NCI-H524 (cell line): ENCODE data around the gene ZNF536.

Source experiments
- DNase-seq, 2 experiments: peaks; one replicate each; lab custom pipeline; 2025; lab: John Stamatoyannopoulos, UW

The ZNF536 gene

DNA sequence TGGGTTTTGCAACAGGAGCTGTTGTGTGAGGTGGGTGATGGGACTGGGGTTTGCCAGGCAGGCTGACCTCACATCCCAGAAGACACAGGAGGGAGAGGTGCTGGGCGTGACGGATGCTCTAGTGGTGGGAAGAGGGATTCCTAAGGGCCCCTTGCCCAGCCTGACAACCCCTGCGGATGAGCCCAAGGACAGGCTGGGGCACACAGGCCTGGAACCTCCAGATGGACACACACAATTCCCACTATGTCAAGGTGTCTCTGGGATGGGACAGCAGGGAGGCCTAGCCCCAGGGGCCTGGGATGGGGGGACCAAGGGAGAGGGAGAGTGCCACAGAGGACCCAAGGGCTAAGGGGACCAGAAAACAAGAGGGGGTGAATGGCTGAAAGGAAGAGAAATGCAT, 191.5 kb downstream of the ZNF536 start:
- DNase-seq = no peak

DNA sequence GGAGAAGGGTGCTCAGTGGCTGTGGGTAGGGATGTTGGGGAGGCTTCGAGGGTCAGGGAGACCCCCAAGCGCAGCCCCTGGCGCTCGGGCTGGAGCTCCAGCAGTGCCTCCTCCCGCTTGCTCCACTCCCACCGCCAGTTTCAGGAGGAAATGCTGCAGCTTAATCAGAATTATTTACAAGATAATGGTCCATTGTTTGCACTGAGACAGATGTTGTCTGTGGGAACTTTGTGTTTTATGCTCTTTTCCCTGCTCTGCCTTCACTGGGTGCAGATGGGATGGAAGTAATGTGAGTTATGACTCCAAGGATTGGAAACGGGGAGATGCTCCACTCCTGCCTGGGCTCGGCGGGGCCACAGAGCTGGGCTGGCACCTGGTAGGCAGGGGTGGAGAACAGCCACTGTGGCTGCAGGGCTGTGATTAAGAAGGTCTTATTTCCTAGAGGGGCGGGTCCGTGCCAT, 192.4 kb downstream of the ZNF536 start:
- DNase-seq = no peak

DNA sequence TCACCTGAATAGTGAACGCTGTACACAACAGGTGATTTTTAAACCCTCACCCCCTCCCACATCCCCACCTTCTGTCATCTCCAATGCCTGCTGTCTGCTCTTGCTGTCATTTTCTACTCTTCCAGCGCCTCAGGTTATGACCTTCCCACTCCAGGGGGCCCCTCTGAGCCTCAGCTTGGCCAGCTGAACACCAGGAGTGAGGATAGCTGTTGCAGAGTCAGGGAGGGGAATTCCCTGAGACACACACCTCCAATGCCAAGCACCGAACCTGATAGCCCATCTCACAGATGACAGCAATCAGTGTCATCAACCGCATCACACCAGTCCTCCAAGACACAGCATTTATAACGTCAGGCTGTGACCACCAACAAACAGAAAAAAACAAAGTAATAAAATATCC, 193.5 kb downstream of the ZNF536 start:
- no peak for DNase-seq

DNA sequence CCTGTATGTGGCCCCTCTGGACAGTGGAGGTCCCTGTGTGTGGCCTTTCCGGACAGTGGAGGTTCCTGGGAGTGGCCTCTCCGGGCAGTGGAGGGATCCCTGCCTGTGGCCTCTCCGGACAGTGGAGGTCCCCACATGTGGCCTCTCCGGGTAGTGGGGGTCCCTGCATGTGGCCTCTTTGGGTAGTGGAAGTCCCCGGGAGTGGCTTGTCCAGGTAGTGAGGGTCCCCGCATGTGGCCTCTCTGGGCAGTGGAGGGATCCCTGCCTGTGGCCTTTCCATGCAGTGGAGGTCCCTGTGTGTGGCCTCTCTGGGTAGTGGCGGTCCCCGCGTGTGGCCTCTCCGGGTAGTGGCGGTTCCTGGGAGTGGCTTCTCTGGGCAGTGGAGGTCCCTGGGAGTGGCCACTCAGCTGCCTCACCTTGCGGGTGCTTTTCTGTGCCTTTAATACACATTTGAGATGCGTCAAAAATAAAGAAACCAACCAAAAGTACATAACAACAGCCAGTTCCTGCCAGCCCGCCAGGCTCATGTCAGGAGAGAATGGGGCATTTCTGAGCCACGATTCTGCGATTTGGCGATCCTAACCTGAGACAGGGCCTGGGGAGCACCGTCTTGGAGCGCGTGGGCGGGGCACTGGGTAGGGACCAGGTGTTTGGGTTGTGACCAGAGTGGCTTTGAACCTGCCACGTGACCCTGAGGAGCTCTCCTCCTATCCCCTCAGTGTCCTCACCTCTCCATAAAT, 194.7 kb downstream of the ZNF536 start:
- DNase-seq = no peak

DNA sequence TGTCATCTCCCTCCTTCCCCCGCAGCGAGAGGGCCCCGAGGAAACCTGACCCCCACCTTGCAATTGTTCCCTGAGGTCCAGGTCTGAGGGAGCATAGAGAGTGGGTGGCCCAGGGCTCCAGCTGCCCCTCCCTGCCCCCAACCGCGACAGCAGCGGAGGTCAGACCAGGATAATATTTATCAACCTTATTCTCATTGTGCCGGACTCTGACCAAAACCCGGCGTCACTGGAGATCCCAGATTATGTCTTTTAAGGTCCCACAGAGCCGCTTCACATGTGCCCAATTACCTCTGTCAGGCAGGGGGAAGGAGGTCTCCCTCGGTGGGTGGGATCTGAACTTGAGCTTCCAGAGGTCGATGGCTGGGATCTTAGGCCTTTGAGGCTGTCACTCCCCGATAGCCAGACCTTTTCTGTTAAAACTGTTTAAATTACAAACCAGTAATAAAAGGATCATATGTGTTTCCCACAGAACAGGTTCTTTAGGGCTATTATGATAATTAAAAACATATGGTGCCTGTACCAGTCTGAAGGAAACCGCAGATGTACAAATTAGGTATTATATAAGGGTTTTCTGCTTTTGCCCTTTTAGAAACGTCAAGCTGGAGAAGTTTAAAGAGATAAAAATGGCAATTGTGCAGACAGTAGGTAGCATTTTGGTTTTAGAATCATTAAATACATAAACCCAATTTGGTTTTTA, 195.5 kb downstream of the ZNF536 start:
- DNase-seq = peak in 1 of 2 experiments; percentile 7

DNA sequence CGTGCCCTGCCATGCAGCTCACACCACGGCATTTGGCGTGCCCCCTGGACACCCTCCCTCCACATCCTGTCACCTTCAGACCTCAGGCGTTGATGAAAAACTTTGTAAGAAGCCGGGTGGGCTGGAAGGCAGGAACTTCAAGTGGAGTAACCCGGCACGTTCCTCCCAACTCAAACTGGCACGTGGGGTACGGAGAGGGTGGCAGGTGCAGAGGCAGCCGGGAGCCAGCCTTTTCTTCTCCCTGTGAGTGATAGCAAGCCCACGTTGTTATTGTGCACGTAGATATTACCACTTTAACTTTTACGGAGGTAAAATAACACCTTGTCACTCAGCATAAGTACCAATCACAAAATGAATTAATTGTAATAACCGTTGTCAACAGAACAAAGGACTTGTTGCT, 198.0 kb downstream of the ZNF536 start:
- DNase-seq = no peak

DNA sequence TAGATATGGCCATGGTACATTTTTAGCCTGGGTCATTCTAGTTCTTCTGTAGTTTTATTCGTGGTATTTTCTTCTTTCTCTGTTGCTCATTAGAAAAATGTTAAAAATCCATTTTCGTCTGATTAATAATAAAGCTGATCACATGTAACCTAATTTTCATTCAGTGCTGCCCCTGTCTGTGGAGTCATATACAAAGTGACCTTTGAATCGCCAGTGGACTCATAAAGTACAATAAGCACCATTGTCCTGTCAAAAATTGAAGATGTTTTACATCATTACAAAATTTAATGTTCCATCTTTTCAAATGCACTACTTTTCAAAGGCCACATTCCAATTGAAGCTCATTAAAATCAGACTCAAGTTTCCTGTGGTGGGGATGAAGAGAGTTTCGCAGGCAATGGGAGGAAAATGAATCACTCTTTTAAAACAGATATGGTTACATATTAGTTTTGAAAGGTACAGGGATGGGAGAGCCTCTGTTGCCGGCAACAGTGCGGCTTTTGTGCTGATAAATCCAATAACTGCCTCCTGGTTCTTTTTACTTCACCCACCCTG, 205.4 kb downstream of the ZNF536 start:
- no peak for DNase-seq

DNA sequence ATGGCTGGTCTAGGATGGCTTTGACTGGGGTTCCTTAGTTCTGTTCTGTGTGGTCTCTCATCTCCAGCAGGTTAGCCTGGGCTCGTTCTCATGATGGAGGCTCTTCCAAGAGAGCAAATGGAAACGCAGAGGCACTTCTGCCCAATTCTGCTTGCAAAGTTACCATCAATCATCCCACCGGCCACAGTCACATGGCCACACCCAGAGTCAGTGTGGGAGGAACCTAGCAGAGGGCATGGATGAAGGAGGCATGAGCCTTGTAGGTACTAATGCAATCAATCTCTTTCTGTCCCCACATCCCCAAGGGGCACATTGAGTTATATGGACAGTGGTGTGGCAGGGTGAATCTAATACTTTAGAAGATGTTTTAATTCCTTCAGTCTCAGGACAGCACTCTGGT, 207.2 kb downstream of the ZNF536 start:
- no peak for DNase-seq

DNA sequence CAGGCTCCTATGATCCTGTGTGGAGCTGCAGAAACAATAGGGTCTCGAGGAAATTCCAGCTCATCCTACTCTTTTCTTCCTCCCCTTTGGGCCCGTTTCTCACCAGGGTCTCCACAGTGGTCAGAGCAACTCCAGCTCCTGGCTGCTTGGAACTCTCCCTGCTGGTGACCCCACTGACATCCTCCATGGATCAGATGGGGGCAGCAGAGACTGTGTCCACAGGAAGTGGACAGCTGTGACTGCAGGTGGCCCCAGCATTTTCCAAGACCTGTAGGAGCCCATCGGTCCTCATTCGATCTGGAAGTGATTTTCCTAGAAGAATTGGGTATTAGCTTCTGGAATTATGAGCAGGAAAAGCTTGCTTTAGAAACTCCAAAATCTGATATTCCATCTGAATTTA, 208.5 kb downstream of the ZNF536 start:
- DNase-seq = no peak

DNA sequence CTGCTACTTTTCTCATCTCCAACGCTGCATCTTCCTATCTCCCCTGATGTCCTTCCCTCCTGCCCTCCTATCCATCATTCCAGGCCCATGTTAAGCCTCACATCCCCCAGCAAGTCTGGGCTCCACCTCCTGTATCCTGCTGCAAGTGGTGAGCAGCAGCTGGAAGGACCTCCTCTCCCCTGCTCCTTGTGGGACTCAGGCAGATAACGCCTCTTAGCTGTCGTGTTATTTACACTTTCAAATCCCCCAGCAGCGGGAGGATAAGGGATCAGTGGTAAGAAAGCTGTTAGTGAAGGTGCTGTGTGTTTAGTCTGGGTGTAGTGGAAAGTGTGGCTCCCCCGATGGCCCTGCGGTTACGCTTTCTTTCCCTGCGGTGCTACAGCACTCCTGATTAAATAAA, 211.9 kb downstream of the ZNF536 start:
- no peak for DNase-seq

DNA sequence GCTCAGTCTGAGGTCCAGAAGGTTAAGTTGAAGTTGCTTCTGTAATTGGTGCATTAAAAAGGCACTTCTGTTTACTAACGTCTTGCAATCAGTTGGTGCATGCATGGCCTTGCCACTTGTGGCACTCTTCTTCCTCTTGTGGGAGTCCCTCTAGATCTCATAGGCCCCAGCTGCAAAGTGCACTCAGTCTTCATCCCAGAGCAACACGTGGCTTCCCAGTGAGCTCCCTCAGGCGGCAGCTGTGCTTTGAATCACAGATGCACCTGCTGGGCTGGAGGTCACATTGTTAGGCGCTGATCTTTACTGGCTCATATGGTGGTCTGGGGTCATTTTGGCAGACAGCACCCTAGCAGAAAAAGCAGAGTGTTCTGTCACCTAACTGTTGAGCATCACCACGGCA, 215.7 kb downstream of the ZNF536 start:
- no peak for DNase-seq

DNA sequence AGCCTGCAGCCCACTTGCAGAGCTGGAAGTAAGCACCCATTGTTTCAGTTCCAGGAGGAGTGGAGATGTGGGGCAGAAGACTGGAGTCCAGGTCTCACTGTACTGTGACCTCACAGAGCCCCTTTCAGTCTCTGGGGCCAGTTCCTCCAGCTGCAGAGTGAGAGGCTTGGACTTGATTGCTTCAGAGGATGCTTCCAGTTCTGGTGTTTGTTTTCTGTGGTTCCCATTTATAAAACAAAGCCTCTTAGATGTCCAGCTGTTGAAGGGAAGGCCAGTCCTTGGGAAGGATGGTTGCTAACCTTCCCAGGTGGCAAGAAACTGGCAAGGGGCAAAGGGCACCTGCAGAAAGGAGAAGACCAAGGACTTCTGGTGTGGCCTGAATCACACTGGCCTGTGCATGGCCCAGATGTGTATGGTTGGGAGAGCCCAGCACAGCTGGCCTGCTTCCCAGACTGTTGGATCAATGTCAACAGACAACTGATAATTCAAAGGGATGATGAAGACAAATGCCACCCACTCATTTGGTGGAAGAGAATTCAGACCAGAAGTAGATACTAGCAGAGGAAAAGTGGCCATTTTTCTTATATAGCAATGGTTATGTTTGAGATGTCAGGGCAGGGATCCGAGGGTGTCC, 218.5 kb downstream of the ZNF536 start:
- no peak for DNase-seq

DNA sequence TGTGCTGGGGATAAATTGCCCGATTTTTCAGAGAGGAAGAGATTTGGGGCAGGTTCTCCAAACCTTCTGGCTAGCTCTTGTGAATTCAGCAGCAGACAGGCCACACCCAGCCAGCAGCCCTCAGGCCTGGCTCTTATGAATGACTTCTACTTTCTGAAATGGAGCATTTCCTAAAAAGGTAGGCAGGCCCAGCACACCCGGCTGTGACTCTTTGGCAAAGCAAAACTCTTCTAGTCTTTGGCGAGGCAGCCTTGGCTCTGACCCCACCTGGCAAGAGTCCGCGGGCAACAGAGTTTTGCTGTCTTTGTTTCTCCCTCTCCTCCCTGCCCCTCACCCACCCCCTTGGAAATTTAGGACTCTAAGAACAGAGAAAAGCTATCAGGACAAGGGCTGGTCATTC, 221.2 kb downstream of the ZNF536 start:
- DNase-seq = no peak

DNA sequence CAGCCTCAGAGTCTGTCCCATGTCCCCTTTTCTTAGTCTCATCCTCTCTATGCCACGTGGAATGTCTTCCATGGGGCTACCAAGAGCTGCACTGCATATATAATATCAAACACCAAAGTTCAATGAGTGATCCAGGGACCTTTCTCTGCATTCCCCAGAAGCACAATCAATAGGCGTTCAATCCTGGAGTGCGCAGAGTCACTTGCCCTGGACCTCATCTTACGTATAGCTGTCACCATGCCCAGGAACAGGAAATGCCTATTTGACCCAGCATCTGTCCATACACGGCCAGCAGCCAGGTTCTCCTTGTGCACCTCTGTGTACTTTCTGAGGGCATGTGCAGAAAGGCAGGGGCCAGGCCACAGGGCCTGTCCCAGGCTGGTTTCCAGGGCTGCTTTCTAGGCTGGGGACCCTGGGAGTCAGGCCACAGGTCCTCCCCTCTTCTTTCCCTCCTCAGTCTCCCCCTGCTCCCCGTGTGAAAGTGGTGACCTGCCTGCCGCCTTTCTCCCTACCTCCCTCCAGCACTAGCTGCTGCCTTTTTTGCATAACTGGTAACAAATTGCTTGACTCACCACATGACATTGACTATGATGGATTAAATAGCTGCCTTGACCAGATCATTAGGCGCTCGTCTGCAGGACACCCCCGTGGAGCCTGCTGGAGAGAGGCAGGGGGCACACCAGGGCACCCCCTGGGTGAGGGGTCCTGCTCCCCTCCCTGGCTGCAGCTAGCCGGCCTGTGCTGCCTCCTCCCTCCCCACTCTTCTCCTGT, 222.0 kb downstream of the ZNF536 start:
- DNase-seq = no peak

DNA sequence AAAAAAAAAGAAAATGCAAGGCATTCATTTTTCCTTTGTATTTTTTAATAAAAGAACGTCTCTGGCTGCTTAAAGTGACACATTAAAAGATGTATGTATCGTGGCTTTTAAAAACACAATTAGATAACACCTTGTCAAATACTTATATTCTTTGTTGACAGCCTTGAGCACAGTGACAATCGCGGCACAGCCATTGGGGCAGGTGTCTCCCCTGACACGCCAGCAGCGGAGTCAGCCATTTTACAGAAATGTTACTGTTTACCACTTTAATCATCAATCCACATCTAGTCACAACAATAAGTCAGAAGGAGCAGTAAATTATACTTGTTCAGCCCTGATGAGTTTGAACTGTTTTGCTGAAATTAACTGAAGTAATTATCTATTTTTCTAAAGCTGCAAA, 224.1 kb downstream of the ZNF536 start:
- no peak for DNase-seq

DNA sequence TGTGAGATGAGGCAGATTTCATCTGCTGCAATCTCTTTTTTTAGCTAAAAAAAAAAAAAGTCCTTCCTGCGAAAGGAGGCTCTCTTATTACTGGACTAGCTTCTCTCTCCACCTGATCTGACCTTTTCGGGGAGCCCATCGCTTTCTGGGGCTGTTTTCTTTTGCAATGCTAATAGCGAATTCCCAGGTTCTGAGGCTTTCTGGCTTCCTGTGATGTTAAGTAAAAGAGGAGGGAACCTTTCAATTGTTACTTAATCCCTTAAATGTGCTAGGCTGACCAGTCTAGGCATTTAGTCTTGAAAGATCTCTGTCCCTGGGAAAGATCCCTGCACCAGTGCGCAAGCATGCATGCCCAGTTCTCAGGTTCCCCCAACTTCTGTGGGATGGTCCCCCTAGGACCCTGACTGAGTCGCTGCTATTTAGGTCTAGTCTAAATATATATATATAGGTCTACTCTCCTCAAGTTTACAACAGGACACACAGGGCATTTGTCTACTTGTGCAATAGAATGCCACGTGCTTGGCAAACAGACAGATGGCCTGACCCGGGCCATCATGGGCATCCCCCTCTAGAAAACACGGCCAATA, 224.7 kb downstream of the ZNF536 start:
- DNase-seq = no peak

DNA sequence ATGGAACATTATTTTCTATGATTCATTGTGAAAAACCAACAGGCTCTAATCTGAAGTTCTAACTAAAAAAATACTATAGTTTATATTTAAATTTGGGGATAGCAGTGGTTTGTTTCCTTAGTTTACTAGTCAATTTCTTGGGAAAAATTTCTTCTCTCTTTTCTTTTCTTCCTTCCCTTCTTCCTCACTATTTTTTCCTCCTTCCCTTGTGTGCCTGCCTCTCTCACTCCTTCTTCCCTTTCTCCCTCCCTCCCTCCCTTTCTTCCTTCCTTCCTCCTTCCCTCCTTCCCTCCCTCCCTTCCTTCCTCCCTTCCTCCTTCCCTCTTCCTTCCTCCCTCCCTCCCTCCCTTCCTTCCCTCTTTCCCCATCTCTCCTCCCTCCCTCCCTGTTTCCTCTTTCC, 226.5 kb downstream of the ZNF536 start:
- no peak for DNase-seq

DNA sequence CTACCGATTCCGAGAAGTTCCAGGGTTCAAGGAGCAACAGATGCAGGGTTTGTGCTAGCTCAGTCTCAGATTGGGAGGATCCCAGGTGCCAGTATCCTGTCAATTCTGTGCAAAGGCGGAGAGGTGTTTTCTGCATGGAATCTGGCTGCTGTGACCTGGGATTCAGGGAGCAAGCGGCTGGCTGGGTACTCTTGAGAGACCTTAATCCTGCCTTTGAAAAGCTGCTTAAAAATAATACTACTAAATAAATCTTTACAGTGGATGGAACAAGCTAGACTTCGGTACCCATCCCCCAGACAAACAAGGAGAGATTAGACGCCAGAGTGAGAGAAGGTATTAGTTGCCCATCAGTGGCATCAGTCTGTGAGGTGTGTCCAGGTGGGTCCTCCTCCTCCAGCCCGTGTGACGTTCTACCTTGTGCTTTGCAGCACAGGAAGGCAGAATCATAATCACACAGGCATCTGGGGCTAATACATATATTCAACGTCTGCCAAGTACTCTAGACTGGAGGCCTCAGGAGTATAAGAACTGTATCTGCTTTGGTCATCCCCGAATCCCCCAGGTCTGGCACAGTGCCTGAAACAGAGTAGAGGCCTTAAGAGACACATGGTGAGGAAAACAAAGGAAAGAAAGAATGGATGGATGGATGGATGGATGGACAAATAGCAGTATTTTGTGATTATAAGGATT, 230.6 kb downstream of the ZNF536 start:
- no peak for DNase-seq

DNA sequence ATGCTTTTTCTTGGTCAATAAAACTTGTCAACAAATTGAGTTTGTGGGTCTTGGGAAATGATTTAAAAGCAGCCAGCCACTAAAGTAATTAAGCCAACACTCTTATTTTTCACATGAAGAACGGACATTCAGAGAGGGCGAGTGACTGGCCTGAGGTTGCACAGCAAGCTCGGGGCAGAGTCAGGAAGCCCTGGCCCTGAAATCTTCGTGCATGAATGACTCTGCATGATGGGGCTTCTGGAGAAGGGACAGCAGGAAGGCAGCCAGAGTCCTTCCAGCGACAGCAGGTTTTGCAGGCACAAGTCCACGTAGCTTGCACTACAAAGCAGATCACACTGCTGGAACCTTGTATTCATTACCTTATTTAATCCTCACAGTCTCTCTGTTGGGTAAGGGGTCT, 232.5 kb downstream of the ZNF536 start:
- DNase-seq = no peak

DNA sequence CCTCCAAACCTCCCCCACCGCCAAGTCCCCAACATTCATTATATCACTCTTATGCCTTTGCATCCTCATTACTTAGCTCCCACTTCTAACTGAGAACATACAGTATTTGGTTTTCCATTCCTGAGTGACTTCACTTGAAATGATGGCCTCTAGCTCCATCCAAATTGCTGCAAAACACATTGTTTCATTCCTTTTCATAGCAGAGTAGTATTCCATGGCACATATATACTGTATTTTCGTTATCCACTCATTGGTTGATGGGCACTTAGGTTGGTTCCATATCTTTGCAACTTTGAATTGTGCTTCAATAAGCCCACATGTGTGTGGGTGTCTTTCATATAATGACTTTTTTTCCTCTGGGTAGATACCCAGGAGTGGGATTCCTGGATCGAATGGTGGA, 233.1 kb downstream of the ZNF536 start:
- no peak for DNase-seq
